H9 (cell line): ENCODE data around the gene MEFV. TPM values are rescaled to one million over a fixed set of nuclear protein-coding genes. Genes with fewer than 3 reads are reported as not detected.

Experiments
- DNase-seq: peaks from one replicate; pipeline ENCODE4 v3.0.0-alpha.2; 2017
- H2AFZ ChIP-seq: one replicate; pipeline ENCODE4 v1.6.1; 2013; ENCODE audit warnings: mild to moderate bottlenecking, low read length, control low read depth, moderate library complexity
- H2AK5ac ChIP-seq: 2 replicates; pipeline ENCODE4 v1.6.1; 2013; ENCODE audit warnings: low read length, control low read depth, mixed read lengths; ENCODE audit not compliant: insufficient read length
- H2BK120ac ChIP-seq: one replicate; pipeline ENCODE4 v1.6.1; 2013; ENCODE audit warnings: low read depth, mild to moderate bottlenecking, low read length, control low read depth, inconsistent platforms; ENCODE audit not compliant: poor library complexity, severe bottlenecking
- H2BK12ac ChIP-seq: 2 replicates; pipeline ENCODE4 v1.6.1; 2013; ENCODE audit warnings: low read length, control low read depth, mixed read lengths, low read depth; ENCODE audit not compliant: insufficient read length
- H2BK15ac ChIP-seq: 2 replicates; pipeline ENCODE4 v1.6.1; 2013; ENCODE audit warnings: low read depth, low read length, control low read depth
- H2BK20ac ChIP-seq: one replicate; pipeline ENCODE4 v1.6.1; 2013; ENCODE audit warnings: low read depth, mild to moderate bottlenecking, low read length, control low read depth, inconsistent platforms; ENCODE audit not compliant: poor library complexity, severe bottlenecking
- H2BK5ac ChIP-seq: 2 replicates; pipeline ENCODE4 v1.6.1; 2013; ENCODE audit warnings: low read length, control low read depth, mixed read lengths; ENCODE audit not compliant: insufficient read length
- H3K14ac ChIP-seq: 2 replicates; pipeline ENCODE4 v1.6.1; 2013; ENCODE audit warnings: low read length, control low read depth; ENCODE audit not compliant: insufficient read depth
- H3K18ac ChIP-seq: 2 replicates; pipeline ENCODE4 v1.6.1; 2013; ENCODE audit warnings: low read depth, mild to moderate bottlenecking, mixed read lengths, low read length, control low read depth; ENCODE audit not compliant: insufficient read length
- H3K23ac ChIP-seq: 2 replicates; pipeline ENCODE4 v1.6.1; 2013; ENCODE audit warnings: low read length, control low read depth, mixed read lengths, low read depth; ENCODE audit not compliant: insufficient read length
- H3K23me2 ChIP-seq: 2 replicates; pipeline ENCODE4 v1.6.1; 2013; ENCODE audit warnings: low read depth, mild to moderate bottlenecking, mixed read lengths, low read length, control low read depth; ENCODE audit not compliant: insufficient read length, poor library complexity, severe bottlenecking
- H3K27ac ChIP-seq: 2 replicates; pipeline ENCODE4 v1.5.1; 2013; ENCODE audit warnings: low read length, control low read depth, mixed read lengths, low read depth; ENCODE audit not compliant: insufficient read length
- H3K27me3 ChIP-seq: 2 replicates; pipeline ENCODE4 v1.6.1; 2013; ENCODE audit warnings: low read length, control low read depth, inconsistent platforms; ENCODE audit not compliant: insufficient read depth
- H3K4ac ChIP-seq: 2 replicates; pipeline ENCODE4 v1.6.1; 2013; ENCODE audit warnings: low read depth, mild to moderate bottlenecking, control low read depth, inconsistent platforms, low read length, moderate library complexity
- H3K4me1 ChIP-seq: 2 replicates; pipeline ENCODE4 v1.6.1; 2013; ENCODE audit warnings: low read length, control low read depth, inconsistent platforms; ENCODE audit not compliant: insufficient read depth
- H3K4me2 ChIP-seq: 2 replicates; pipeline ENCODE4 v1.6.1; 2013; ENCODE audit warnings: low read length, control low read depth, mixed read lengths; ENCODE audit not compliant: insufficient read length, insufficient read depth
- H3K56ac ChIP-seq: 2 replicates; pipeline ENCODE4 v1.6.1; 2013; ENCODE audit warnings: low read depth, mild to moderate bottlenecking, mixed read lengths, low read length, control low read depth; ENCODE audit not compliant: insufficient read length
- H3K79me1 ChIP-seq: 2 replicates; pipeline ENCODE4 v1.6.1; 2013; ENCODE audit warnings: low read depth, mild to moderate bottlenecking, moderate library complexity, low read length, control low read depth, inconsistent platforms; ENCODE audit not compliant: insufficient read depth, poor library complexity, severe bottlenecking
- H3K79me2 ChIP-seq: 2 replicates; pipeline ENCODE4 v1.6.1; 2013; ENCODE audit warnings: low read length, control low read depth, inconsistent platforms; ENCODE audit not compliant: insufficient read depth
- H3K9ac ChIP-seq: 2 replicates; pipeline ENCODE4 v1.6.1; 2013; ENCODE audit warnings: low read length, control low read depth, mixed read lengths; ENCODE audit not compliant: insufficient read length; ENCODE audit errors: extremely low read depth
- H3K9me3 ChIP-seq: one replicate; pipeline ENCODE4 v1.6.1; 2013; ENCODE audit warnings: low read depth, low read length, inconsistent platforms; ENCODE audit not compliant: control insufficient read depth
- H3T11ph ChIP-seq: one replicate; pipeline ENCODE4 v1.6.1; 2013; ENCODE audit warnings: mild to moderate bottlenecking, low read length, control low read depth, inconsistent platforms
- H4K20me1 ChIP-seq: one replicate; pipeline ENCODE4 v1.6.1; 2013; ENCODE audit not compliant: control insufficient read depth, insufficient read length, insufficient read depth
- H4K5ac ChIP-seq: 2 replicates; pipeline ENCODE4 v1.6.1; 2013; ENCODE audit warnings: low read depth, mild to moderate bottlenecking, mixed read lengths, low read length, control low read depth; ENCODE audit not compliant: insufficient read length
- H4K8ac ChIP-seq: replicated peaks from 2 replicates; pipeline ENCODE4 v1.6.1; 2013; ENCODE audit warnings: low read length, control low read depth, mixed read lengths, low read depth; ENCODE audit not compliant: insufficient read length
- H4K91ac ChIP-seq: 2 replicates; pipeline ENCODE4 v1.6.1; 2013; ENCODE audit warnings: low read depth, mild to moderate bottlenecking, moderate library complexity, mixed read lengths, low read length, control low read depth; ENCODE audit not compliant: insufficient read length
- H3K27ac Mint-ChIP-seq, 3 experiments: 2 replicates in 2 of 3; 3 replicates in 1 of 3; pipeline ENCODE4 v1.8.0; 2020 to 2021; ENCODE audit warnings: mixed read lengths in 3 of 3, mild to moderate bottlenecking in 1 of 3, moderate library complexity in 1 of 3
- H3K27me3 Mint-ChIP-seq: 2 replicates; pipeline ENCODE4 v1.8.0; 2021; ENCODE audit warnings: low read depth, mild to moderate bottlenecking, moderate library complexity, mixed read lengths
- H3K36me3 Mint-ChIP-seq, 3 experiments: 2 replicates in 2 of 3; 3 replicates in 1 of 3; pipeline ENCODE4 v1.8.0; 2020 to 2021; ENCODE audit warnings: low read depth in 3 of 3, mixed read lengths in 3 of 3; ENCODE audit not compliant: insufficient read depth in 1 of 3
- H3K4me1 Mint-ChIP-seq, 2 experiments: 2 replicates each; pipeline ENCODE4 v1.8.0; 2020; ENCODE audit warnings: mixed read lengths in 2 of 2
- H3K4me3 Mint-ChIP-seq, 2 experiments: 2 replicates in 1 of 2; 3 replicates in 1 of 2; pipeline ENCODE4 v1.8.0; 2020 to 2021; ENCODE audit warnings: mild to moderate bottlenecking in 2 of 2, mixed read lengths in 2 of 2, moderate library complexity in 1 of 2
- H3K9me3 Mint-ChIP-seq, 2 experiments: 2 replicates in 1 of 2; 3 replicates in 1 of 2; pipeline ENCODE4 v1.8.0; 2020; ENCODE audit warnings: mild to moderate bottlenecking in 2 of 2, mixed read lengths in 2 of 2, moderate library complexity in 1 of 2
- WGBS: extraction: QIAGEN DNeasy Blood & Tissue Kit; methylation state at CpG from one replicate; pipeline ENCODE4 v1.1.7; 2013; ENCODE audit warnings: missing lambda C conversion rate, low lambda C conversion rate, mixed read lengths; ENCODE audit not compliant: insufficient read length; ENCODE audit errors: extremely low coverage; 5-methylcytosine and 5-hydroxymethylcytosine counted together
- total RNA-seq: library from RNA; stranded (reverse); gene quantifications from 2 replicates; pipeline ENCODE4 v1.2.1, GENCODE V29; 2021
- TF ChIP-seq, protein P1 (sequence below): fragments of 200-600 bp; sonication (generic); conservative IDR thresholded peaks from 3 replicates; pipeline ENCODE4 v1.8.0; 2021; ENCODE audit warnings: antibody characterized with exemption, mild to moderate bottlenecking

Gene MEFV
- total RNA-seq, 1 experiment from 2014 or later = not detected

DNA sequence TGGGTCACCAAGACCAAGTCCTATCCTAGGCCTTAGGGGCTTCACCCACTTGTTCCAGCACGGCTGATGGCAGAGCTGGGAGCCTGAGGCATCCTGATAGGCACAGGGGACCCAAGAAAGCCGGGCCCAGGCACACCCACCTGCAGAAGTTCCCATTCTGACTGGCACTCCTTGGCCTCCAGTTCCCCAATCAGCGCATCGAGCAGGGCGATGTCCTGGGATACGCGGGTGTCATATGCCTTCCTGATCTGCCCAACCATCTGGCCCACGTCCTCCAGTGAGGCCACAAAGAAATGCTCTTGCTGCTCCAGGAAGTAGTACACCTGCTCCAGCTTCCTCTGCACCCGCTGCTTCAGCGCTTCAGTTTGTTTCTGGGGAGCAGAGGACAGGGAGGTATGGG, 9.6 kb downstream of the MEFV start:
- H3K27ac ChIP-seq = no peak overlapping the region
- Mint-ChIP-seq H3K36me3 (peaks cover 0 to 4% (median 0%) of the 10 kb centered on the region in 3 experiments; a peak in 3 of 7 replicates), H3K4me1 (no peaks in the 10 kb centered on the region), H3K9me3 (peaks cover 71 to 80% of the 10 kb centered on the region in 2 experiments), H3K27me3 (peaks cover 23% of the 10 kb centered on the region), H3K4me3 (no peak overlapping the region), H3K27ac (no peak overlapping the region)
- no peaks in the 10 kb centered on the region for H3K4me1 ChIP-seq
- H3K23me2 ChIP-seq = no peaks in the 10 kb centered on the region
- no peak overlapping the region for H2BK20ac ChIP-seq
- no peak overlapping the region for H2AFZ ChIP-seq
- no peaks in the 10 kb centered on the region for H3K79me2 ChIP-seq
- H2AK5ac ChIP-seq = no peak overlapping the region
- H3K27me3 ChIP-seq = no peaks in the 10 kb centered on the region
- no peak overlapping the region for H2BK120ac ChIP-seq
- H4K20me1 ChIP-seq = no peaks in the 10 kb centered on the region
- H3K79me1 ChIP-seq = no peaks in the 10 kb centered on the region
- no peak overlapping the region for H2BK5ac ChIP-seq
- H3K4ac ChIP-seq = no peak overlapping the region
- H4K91ac ChIP-seq = no peak overlapping the region
- H3K14ac ChIP-seq = no peak overlapping the region
- H3K9me3 ChIP-seq = no peaks in the 10 kb centered on the region
- TF ChIP-seq, protein P1, sequence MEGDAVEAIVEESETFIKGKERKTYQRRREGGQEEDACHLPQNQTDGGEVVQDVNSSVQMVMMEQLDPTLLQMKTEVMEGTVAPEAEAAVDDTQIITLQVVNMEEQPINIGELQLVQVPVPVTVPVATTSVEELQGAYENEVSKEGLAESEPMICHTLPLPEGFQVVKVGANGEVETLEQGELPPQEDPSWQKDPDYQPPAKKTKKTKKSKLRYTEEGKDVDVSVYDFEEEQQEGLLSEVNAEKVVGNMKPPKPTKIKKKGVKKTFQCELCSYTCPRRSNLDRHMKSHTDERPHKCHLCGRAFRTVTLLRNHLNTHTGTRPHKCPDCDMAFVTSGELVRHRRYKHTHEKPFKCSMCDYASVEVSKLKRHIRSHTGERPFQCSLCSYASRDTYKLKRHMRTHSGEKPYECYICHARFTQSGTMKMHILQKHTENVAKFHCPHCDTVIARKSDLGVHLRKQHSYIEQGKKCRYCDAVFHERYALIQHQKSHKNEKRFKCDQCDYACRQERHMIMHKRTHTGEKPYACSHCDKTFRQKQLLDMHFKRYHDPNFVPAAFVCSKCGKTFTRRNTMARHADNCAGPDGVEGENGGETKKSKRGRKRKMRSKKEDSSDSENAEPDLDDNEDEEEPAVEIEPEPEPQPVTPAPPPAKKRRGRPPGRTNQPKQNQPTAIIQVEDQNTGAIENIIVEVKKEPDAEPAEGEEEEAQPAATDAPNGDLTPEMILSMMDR = no peak
- no peak overlapping the region for H3T11ph ChIP-seq
- no CpG with 5 or more reads among the region's 10 CpGs for WGBS
- no peak overlapping the region for H2BK12ac ChIP-seq
- H3K18ac ChIP-seq = no peak overlapping the region
- no peak overlapping the region for H3K4me2 ChIP-seq
- no peak for DNase-seq
- H2BK15ac ChIP-seq = no peak overlapping the region
- H3K23ac ChIP-seq = no peak overlapping the region
- no peak overlapping the region for H3K56ac ChIP-seq
- no peak overlapping the region for H4K8ac ChIP-seq
- no peak overlapping the region for H3K9ac ChIP-seq
- no peak overlapping the region for H4K5ac ChIP-seq
